Measurements from ENCODE around the gene SHB.

Gene SHB

DNA sequence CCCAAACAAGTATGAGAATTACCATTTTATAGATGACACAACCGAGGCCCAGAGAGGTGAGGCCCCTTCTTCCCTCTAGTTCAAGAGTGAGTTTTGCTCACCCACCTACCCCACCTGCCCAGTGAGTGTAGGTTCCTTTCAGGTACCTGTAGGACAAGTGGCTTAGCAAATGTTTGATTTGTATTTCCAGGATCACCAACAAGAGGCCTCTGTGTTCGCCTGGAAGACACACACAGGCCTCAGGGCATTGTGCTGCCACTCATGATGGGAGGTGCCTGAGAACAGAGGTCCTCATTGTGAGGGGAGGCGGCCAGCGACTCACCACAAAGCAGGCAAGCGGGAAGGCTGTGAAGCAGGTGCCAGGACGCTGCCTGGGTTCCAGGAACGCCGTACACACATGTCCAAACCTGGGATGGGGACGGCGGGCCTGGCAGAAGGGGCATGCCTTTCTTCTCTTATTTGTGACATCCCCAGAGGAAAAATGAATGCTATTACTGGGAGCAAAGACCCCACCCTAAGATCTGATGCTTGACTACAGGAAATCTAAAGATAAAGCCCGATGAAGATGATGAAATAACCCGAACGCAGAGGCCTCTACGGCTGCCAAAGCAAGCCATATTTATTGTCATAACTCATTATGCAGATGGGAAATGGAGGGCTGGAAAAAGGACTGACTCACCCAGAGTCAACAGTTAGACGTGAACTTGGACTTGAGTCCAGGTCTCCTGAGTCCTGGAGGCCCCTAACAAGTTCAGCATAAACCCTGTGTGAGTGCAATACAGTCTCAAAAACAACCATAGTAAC is 104.9 kb downstream of the SHB start:
- H3K27ac ChIP-seq: no peak overlapping the region
- TF ChIP-seq, protein P1, sequence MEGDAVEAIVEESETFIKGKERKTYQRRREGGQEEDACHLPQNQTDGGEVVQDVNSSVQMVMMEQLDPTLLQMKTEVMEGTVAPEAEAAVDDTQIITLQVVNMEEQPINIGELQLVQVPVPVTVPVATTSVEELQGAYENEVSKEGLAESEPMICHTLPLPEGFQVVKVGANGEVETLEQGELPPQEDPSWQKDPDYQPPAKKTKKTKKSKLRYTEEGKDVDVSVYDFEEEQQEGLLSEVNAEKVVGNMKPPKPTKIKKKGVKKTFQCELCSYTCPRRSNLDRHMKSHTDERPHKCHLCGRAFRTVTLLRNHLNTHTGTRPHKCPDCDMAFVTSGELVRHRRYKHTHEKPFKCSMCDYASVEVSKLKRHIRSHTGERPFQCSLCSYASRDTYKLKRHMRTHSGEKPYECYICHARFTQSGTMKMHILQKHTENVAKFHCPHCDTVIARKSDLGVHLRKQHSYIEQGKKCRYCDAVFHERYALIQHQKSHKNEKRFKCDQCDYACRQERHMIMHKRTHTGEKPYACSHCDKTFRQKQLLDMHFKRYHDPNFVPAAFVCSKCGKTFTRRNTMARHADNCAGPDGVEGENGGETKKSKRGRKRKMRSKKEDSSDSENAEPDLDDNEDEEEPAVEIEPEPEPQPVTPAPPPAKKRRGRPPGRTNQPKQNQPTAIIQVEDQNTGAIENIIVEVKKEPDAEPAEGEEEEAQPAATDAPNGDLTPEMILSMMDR (conservative IDR thresholded peaks at IDR 0.05): no peak

DNA sequence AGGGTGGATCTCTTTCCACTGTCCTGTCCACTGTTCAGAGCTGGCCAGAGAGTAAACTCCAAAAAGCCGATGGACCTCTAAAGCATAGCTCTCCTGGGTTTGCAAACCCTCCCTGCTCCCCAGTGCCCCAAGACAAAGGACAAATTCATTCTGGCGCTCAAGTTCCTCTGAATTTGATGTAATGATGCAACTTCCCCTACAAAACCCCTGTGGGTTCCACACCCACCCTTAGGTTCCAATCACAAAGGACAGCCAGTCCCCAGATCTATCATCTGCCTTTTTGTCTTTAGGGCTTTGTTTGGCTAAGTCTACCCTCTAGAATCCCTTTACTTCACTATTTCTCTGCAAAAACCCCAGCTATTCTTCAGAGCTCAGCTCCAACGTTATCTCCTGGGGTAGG is 107.7 kb downstream of the SHB start:
- TF ChIP-seq, protein P1 (conservative IDR thresholded peaks at IDR 0.05): no peak
- H3K27ac ChIP-seq: no peak overlapping the region

DNA sequence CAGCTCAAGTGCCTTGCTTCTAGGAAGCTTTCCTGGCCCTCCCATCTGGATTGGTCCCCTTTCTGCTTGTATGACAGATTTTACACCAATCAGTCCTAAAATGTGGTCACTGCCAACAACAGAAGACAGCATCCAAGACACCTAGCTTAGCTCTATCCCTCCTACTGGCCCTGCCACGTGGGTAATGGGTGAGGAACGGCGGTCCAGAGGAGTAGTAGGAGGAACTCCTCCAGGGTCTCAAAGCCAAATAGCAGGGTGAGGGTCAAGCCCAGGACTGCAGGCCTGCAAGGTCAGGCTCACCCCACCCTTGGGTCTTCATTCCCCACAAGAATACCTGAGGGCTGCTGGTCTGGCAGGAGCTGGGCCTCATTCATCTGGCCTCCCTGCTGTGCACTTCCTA is 108.4 kb downstream of the SHB start:
- TF ChIP-seq, protein P1 (conservative IDR thresholded peaks at IDR 0.05): no peak
- H3K27ac ChIP-seq: no peak overlapping the region

DNA sequence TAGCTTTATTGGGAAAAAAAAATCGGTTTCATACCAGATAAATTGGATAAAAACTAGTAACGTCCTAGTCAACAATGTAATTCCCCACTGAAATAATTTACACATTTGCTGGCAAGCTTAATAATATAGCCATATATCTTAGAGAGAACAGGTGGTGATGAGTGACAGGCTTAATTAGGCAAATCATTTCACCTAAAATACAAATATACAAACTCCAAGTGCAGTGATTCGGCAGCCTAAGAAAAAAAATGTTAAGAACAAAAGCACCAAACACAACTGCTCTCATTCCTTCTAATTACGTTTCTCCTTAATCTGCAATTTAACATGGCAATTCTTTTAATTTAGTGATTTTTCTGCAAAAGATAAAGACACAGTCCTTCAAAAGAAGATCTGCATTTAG is 109.1 kb downstream of the SHB start:
- H3K27ac ChIP-seq: no peak overlapping the region
- TF ChIP-seq, protein P1 (conservative IDR thresholded peaks at IDR 0.05): no peak

DNA sequence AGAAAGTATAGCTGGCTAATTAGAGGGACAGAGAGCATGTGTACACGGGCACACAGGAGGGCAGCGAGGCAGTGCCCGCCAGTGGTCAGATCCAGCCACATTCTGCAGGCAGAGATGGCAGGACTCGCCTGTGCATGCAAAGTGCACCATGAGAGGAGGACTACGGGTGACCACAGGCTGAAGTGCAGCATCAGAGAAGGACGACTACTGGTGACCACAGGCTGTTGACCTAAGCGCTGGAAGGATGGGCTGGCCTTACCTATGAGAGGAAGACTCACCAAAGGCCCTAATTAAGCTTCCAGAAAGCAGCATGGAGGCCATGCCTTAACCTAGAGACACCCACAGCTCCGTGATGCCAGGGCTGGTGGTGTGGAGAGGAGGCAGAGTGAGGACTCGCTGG is 110.9 kb downstream of the SHB start:
- TF ChIP-seq, protein P1 (conservative IDR thresholded peaks at IDR 0.05): no peak

DNA sequence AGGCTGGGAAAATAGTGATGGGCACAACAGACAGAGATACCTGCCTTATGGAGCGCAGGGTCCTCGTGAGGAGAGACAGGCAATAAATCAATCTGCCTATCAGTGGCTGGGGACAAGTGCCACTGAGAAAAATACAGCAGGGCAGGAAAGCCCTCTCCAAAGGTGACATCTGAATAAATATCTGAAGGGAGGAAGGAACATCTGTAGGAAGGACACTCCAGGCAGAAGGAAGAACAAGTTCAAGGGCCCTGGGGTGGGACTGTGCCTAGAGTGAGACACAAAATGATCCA is 111.4 kb downstream of the SHB start:
- no peak overlapping the region for H3K27ac ChIP-seq
- TF ChIP-seq, protein P1 (conservative IDR thresholded peaks at IDR 0.05): no peak

More for the DNA sequence above, 110.9 kb downstream of the SHB start:
- H3K27ac ChIP-seq: no peak overlapping the region

DNA sequence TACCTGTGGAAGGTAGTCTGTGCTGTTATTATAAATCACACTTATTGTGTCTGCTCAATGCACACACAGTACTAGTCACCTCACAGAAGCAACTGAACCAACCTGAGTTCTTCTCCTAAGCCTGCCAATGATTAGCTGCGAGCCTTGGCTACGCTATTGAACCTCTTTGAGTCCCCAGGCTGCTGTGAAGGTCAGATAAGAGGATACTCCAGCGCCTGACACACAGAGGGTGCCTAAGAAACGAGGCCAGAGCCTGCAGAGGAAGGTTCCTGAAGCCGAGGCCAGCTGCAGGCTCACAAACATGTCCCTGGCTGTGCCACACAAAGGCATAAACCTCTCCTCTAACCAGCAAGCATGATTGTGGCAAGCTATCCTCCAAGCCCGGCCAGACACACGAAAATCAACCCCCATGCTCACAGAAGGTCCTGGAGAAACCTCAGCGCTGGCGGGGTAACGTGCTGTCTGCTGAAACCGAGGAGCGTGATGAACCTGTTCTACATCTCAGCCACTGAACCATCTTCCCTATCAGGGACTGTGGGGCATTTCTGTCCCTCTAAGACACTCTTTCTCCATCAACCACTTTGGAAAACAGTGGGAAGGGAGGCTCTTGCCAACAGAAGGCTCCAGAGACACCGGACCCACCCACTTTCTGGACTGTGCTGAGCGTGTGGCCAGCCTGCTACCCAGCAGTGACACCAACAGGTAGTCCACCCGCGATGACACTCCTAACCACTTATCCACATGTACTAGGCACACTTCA is 111.9 kb downstream of the SHB start:
- TF ChIP-seq, protein P1 (conservative IDR thresholded peaks at IDR 0.05): no peak
- H3K27ac ChIP-seq: no peak overlapping the region
